HPDE6-E6E7 (cell line): ENCODE results near the gene RNPS1.

Experiments
- DNase-seq: peaks from one replicate; pipeline ENCODE4 v3.0.0; 2011; ENCODE audit warnings: missing footprints; ENCODE audit errors: extremely low spot score

RNPS1 gene

GRCh38 chr16:2213817-2214718 lies 53.9 kb downstream of the RNPS1 start:
- DNase-seq = no peak

DNA sequence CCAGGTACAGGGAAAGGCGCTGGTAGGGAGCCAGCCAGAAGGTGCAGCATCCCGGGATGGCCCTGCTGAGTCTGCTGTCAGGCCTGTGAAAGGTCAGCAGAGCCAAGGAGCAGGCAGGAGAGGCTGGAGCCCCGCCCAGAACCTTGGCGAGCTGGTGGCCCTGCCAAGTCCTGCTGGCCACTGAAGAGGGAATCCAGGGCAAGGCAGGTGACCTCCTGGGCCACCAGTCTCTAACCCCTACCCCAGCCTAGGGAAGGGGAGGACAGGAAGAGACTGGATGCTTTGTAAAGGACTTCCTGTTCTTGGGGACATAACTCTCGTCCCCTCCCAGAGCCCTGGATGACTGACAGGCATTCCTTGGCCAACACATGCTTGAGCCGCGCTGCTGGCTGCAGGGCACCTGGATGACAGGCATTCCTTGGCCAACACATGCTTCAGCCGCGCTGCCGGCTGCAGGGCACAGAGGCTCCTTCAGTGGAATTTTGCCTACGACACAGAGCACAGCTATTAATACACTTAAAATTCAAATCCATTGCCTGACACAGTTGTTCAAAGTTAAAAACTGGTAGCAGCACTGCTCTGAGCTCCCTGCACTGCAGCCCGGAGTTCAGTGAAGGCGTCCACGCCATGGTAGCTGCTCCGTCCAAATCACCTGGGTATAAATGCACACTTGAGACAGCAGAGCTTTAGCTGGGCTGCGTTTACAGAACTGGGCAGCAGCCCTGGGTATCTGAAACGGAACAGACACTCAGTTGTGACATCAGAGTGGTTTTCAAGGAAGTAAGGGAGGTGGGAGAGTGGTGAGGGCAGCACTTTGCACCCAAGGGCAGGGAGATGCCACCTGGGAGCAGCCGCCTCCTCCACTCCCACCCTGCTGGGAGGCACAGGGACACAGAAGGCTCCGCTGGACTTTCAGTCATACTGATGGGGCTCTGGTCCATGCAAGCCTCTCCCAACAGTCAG lies 55.3 kb downstream of the RNPS1 start:
- no peak for DNase-seq

DNA sequence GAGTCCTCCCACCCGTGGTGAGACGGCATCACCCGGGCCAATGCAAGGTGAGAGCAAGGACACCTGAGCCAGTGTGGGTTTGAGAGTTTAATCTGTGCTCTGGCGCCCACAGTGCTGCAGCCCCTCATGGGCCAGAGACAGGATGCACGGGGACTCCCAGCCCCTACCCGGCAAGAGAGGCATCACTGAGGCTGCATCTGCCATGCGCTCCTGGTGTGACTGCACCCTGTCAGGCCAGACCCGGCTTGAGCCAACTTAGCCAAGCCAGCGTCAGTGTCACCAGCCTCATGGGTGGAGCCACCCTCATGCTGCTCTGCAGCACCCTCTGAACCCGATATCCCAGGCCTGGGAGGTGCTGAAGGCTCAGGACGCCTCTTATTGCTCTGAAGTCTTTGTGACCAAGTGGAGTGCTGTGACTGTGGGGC lies 56.0 kb downstream of the RNPS1 start:
- DNase-seq = no peak

GRCh38 chr16:2210386-2211365 lies 57.2 kb downstream of the RNPS1 start, which contains the start of gene BRICD5:
TSS of gene BRICD5 (minus strand) at chr16:2210863. CDS start at chr16:2210833, 30 bp downstream.
- no peak for DNase-seq

DNA sequence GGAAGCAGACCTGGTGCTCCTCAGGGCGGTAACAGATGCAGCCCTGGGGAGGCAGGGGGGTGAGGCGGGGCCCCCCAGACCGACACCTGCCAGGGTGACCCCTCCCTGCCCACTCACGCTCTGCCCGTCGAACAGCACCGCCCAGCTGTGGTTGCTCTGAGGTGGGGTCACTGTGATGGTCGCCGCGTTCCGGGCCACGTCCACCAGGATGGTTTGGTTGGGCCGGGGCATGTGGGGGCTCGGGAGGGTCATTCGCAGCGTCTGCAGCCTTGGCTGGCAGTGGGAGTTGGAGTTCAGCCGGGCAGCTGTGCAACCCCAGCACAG lies 58.0 kb downstream of the RNPS1 start:
- no peak for DNase-seq

DNA sequence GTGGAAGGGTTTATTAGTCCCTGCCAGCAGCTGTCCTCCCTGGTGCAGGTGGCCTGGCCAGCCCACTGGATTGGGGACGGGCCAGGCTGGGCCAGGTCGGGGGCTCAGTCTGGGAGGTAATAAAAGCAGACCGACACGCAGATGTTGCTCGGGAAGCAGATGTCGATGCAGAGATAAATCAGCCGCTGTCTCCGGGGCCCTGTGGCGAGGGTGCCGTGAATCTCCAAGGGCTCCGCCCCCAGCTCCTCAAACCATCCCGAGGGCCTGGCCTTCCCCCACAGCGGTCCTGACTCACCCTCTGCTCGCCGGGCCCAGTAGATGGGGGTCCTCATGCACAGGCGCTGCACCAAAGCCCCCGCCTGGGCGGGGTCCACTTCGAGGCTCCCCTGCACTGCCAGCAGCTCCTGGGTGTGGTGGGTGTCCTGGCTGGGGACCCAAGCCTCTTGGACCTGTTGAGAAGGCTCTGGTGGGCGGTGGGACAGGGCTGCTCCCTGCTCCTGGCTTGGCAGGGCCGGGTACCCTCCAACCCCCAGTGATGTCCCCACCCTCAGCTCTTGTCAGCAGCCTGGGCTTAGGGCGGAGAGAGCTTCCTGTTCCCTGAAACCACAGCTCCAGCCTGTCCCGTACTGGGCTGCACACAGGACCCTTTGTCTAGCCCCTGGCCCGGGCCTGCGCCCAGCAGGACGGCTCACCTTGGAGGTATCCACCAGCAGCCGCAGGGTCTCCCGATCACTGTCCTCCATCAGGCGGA lies 58.5 kb downstream of the RNPS1 start:
- no peak for DNase-seq

DNA sequence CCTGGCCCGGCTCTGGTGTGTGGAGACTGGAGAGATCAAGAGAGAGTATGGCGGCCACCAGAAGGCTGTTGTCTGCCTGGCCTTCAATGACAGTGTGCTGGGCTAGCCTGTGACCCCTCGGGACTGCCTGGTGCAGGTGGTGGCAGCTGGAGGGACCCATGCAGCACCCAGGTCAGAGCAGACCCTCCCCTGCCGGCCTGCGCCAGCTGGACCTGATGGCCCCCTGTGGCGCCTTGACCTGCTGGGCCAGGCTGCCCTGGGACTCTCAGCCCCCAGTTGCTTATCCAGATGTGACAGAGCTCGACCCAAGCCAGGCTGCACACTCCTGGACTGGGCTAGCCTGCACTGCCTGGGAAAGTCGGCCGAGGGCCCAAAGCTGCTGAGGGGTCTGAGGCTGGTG lies 59.2 kb downstream of the RNPS1 start:
- no peak for DNase-seq

GRCh38 chr16:2208308-2208707 lies 59.6 kb downstream of the RNPS1 start:
- DNase-seq = no peak

- DNase-seq = no peak
Measured at GRCh38 chr16:2207872-2208271, 60.1 kb downstream of the RNPS1 start.

DNA sequence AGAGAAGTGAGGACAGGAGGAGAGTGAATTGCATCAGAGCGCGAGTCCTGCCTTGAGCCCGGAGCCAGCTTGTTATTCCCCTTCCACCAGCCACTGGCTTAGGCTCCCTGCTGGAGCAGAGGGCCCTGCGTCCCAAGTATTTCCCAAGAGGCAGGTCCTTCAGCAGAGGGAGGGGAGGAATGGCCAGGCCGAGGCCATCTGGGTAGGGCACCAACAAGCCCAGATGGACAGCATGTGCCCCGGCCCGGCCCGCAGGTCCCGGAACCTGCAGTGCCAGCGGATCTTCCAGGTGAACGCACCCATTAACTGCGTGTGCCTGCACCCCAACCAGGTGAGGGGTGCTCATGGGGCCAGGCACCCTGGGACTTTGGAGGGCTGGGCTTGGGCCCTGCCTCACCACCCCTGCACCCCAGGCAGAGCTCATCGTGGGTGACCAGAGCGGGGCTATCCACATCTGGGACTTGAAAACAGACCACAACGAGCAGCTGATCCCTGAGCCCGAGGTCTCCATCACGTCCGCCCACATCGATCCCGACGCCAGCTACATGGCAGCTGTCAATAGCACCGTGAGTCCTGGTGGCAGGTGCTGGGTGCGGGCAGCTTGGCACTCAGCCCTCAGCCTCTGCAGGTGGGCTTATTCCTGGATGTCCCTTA lies 61.0 kb downstream of the RNPS1 start:
- DNase-seq = no peak

- no peak for DNase-seq
Measured at GRCh38 chr16:2206420-2206779, 61.5 kb downstream of the RNPS1 start.

DNA sequence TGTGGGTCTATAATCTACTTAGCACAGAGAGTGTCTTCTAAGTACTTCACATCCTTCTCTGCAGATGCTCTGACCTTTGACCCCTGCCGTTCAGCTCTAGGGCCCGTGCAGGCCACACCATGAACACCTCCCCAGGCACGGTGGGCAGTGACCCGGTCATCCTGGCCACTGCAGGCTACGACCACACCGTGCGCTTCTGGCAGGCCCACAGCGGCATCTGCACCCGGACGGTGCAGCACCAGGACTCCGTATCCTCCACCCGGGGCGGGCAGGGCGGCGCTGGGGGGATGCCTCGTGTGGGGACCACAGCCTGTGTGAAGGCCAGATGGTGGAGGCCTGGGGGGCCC lies 62.0 kb downstream of the RNPS1 start:
- no peak for DNase-seq

GRCh38 chr16:2205104-2205966 lies 62.6 kb downstream of the RNPS1 start, which contains the start of gene MLST8:
TSS of gene MLST8 (plus strand) at chr16:2205454. CDS start at chr16:2206086, 632 bp downstream.
- DNase-seq = peak; percentile 97

DNA sequence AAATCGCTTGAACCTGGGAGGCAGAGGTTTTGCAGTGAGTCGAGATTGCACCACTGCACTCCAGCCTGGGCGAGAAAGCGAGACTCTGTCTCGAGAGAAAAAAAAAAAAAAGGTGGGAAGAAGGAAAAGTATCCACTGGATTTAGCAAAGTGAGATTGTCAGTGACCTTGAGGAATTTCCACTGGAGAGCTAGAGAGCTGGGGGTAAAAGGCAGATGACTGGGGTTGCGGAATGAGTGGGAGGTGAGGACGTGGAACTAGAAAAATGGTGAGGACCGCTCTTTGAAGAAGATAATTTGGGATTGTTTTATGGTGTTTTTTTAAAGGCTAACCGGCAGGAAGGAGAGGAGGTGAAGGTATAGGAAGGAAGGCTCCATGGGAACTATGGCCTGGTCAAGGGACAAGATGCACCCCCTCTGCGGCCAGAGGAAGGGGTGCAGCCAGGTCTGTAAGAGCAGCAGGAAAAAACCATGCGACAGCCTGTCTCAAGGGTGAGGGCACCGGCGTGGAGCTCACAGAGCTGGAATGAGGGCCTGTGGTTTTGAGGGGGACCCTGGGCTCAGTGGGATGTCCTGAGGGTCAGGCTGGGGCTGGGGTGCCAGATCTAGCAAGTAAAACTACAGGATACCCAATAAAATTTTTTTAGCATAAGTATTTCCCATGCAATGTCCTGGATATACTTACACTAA lies 63.4 kb downstream of the RNPS1 start:
- DNase-seq = no peak
